DMS153 (cell line): Measurements from ENCODE around the gene KCNH5.

Experiments
- DNase-seq: peaks from one replicate; lab custom pipeline; 2025; lab: John Stamatoyannopoulos, UW

The KCNH5 gene

GRCh38 chr14:63045234-63045611 lies at the start of gene KCNH5:
TSS of gene KCNH5 (minus strand) at chr14:63045458. CDS start at chr14:63045186, 272 bp downstream.
- peak; percentile 37 for DNase-seq

GRCh38 chr14:63091394-63091996 lies 46.2 kb upstream of the KCNH5 start:
- DNase-seq: no peak

- DNase-seq: no peak
These were observed 43.6 kb upstream of the KCNH5 start for GRCh38 chr14:63088865-63089264.

GRCh38 chr14:63078569-63078968 lies 33.3 kb upstream of the KCNH5 start:
- no peak for DNase-seq

- DNase-seq: no peak
These were observed 31.2 kb upstream of the KCNH5 start for GRCh38 chr14:63076488-63076887.

- no peak for DNase-seq
These were observed 10.4 kb upstream of the KCNH5 start for GRCh38 chr14:63055631-63056030.

- no peak for DNase-seq
These were observed 6.7 kb upstream of the KCNH5 start for GRCh38 chr14:63051992-63052391.

- DNase-seq: no peak
These were observed 6.0 kb upstream of the KCNH5 start for GRCh38 chr14:63051301-63051700.

- DNase-seq: no peak
These were observed 5.4 kb upstream of the KCNH5 start for GRCh38 chr14:63050694-63051093.

- DNase-seq: no peak
These were observed 1.3 kb upstream of the KCNH5 start for GRCh38 chr14:63046339-63047268.

- peak; percentile 35 for DNase-seq
These were observed 508 bp upstream of the KCNH5 start for GRCh38 chr14:63045612-63046320.

GRCh38 chr14:63039866-63040265 lies 5.4 kb downstream of the KCNH5 start:
- no peak for DNase-seq

- no peak for DNase-seq
These were observed 12.6 kb downstream of the KCNH5 start for GRCh38 chr14:63032641-63033040.

GRCh38 chr14:63032076-63032475 lies 13.2 kb downstream of the KCNH5 start:
- no peak for DNase-seq

GRCh38 chr14:63030113-63030512 lies 15.1 kb downstream of the KCNH5 start:
- no peak for DNase-seq

GRCh38 chr14:63027719-63028118 lies 17.5 kb downstream of the KCNH5 start:
- no peak for DNase-seq

- DNase-seq: no peak
These were observed 18.8 kb downstream of the KCNH5 start for GRCh38 chr14:63026491-63026890.

GRCh38 chr14:63014621-63015020 lies 30.6 kb downstream of the KCNH5 start:
- no peak for DNase-seq

- DNase-seq: no peak
These were observed 33.1 kb downstream of the KCNH5 start for GRCh38 chr14:63012171-63012570.

GRCh38 chr14:63011623-63012022 lies 33.6 kb downstream of the KCNH5 start:
- DNase-seq: no peak

GRCh38 chr14:63009495-63009894 lies 35.8 kb downstream of the KCNH5 start:
- DNase-seq: no peak

- DNase-seq: no peak
These were observed 38.7 kb downstream of the KCNH5 start for GRCh38 chr14:63006531-63006930.

- no peak for DNase-seq
These were observed 51.2 kb downstream of the KCNH5 start for GRCh38 chr14:62994096-62994495.
